ENCODE measurements around the gene CHIC2. TPM values are rescaled to one million over a fixed set of nuclear protein-coding genes. Genes with fewer than 3 reads are reported as not detected.

Gene CHIC2
- total RNA-seq, 1 experiment from 2014 or later: 8.2 TPM

DNA sequence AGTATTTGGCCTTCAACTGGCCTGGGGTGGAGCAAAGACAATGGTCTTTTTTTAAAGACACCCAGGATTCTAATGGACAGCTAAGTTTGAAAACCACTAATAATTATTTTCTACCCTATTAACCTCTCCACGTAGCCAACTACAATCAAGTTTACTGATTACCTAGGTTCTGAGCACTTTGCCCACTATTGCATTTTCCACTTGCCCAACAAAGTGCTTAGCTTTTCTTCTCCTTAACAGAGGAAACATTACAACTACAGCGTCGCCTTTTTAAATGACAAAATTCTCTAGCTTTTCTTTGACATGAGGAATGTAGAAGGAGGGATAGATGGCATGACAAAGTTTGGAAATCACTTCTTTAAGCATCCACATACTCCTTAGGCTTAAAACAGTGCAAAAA, 2.0 kb downstream of the CHIC2 start:
- Histone ChIP-seq H3K79me1 (ENCODE audit: insufficient read depth, low read depth, low read length, poor library complexity, severe bottlenecking) (peaks cover 3% of the 10 kb centered on the region), H4K8ac (replicated peaks; ENCODE audit: insufficient read length, low read depth, low read length) (no peak overlapping the region), H3K79me2 (ENCODE audit: insufficient read depth, low read length) (no peaks in the 10 kb centered on the region), H3K27ac (ENCODE audit: insufficient read length, low read depth, low read length) (no peak overlapping the region), H2BK12ac (ENCODE audit: insufficient read length, low read depth, low read length) (no peak overlapping the region), H3K23ac (ENCODE audit: insufficient read length, low read depth, low read length) (no peak overlapping the region), H3K56ac (ENCODE audit: insufficient read length, low read depth, low read length) (no peak overlapping the region), H3K4me1 (ENCODE audit: insufficient read depth, low read length) (no peaks in the 10 kb centered on the region; the same call in 1 of the 2 replicates), H2BK120ac (ENCODE audit: low read depth, low read length, poor library complexity, severe bottlenecking) (no peak overlapping the region), H2AFZ (ENCODE audit: low read length) (no peak overlapping the region), H3K9me3 (ENCODE audit: control insufficient read depth, low read depth, low read length) (no peaks in the 10 kb centered on the region), H3K27me3 (ENCODE audit: insufficient read depth, low read length) (no peaks in the 10 kb centered on the region), H3T11ph (ENCODE audit: low read length) (no peak overlapping the region), H4K5ac (ENCODE audit: insufficient read length, low read depth, low read length) (no peak overlapping the region), H3K23me2 (ENCODE audit: insufficient read length, low read depth, low read length, poor library complexity, severe bottlenecking) (peaks cover 7% of the 10 kb centered on the region), H3K18ac (ENCODE audit: insufficient read length, low read depth, low read length) (no peak overlapping the region), H3K9ac (ENCODE audit: extremely low read depth, insufficient read length, low read length) (no peak overlapping the region), H2BK20ac (ENCODE audit: low read depth, low read length, poor library complexity, severe bottlenecking) (no peak overlapping the region), H2AK5ac (ENCODE audit: insufficient read length, low read length) (no peak overlapping the region), H4K20me1 (ENCODE audit: control insufficient read depth, insufficient read depth, insufficient read length) (no peaks in the 10 kb centered on the region), H4K91ac (ENCODE audit: insufficient read length, low read depth, low read length) (no peak overlapping the region), H3K4ac (ENCODE audit: low read depth, low read length) (no peak overlapping the region), H3K4me2 (ENCODE audit: insufficient read depth, insufficient read length, low read length) (no peak overlapping the region), H2BK15ac (ENCODE audit: low read depth, low read length) (no peak overlapping the region), H3K14ac (ENCODE audit: insufficient read depth, low read length) (no peak overlapping the region), H2BK5ac (ENCODE audit: insufficient read length, low read length) (no peak overlapping the region)
- no CpG with 5 or more reads among the region's 3 CpGs for whole genome bisulfite sequencing (ENCODE audit: extremely low coverage, insufficient read length, low lambda C conversion rate)
- no peak for DNase-seq
- H3K36me3 Mint-ChIP-seq (ENCODE audit: insufficient read depth in 1 of 3, low read depth in 3 of 3): no peaks in the 10 kb centered on the region
- H3K27ac Mint-ChIP-seq: no peak overlapping the region
- peaks cover 4% of the 10 kb centered on the region for H3K27me3 Mint-ChIP-seq (ENCODE audit: low read depth)
- TF ChIP-seq, protein P1, sequence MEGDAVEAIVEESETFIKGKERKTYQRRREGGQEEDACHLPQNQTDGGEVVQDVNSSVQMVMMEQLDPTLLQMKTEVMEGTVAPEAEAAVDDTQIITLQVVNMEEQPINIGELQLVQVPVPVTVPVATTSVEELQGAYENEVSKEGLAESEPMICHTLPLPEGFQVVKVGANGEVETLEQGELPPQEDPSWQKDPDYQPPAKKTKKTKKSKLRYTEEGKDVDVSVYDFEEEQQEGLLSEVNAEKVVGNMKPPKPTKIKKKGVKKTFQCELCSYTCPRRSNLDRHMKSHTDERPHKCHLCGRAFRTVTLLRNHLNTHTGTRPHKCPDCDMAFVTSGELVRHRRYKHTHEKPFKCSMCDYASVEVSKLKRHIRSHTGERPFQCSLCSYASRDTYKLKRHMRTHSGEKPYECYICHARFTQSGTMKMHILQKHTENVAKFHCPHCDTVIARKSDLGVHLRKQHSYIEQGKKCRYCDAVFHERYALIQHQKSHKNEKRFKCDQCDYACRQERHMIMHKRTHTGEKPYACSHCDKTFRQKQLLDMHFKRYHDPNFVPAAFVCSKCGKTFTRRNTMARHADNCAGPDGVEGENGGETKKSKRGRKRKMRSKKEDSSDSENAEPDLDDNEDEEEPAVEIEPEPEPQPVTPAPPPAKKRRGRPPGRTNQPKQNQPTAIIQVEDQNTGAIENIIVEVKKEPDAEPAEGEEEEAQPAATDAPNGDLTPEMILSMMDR (conservative IDR thresholded peaks at IDR 0.05): no peak
- H3K4me3 Mint-ChIP-seq: peak overlapping the region in 1 of 2 experiments; percentile 59; a peak in 1 of 5 replicates
- H3K4me1 Mint-ChIP-seq: peaks cover 31 to 42% of the 10 kb centered on the region in 2 experiments
- H3K9me3 Mint-ChIP-seq: no peaks in the 10 kb centered on the region
